GM18507 (cell line): ENCODE data around the gene MGMT.

Experiments
- DNase-seq: peaks from one replicate; pipeline ENCODE4 v3.0.0; 2011; ENCODE audit warnings: low read depth; ENCODE audit not compliant: insufficient read length; ENCODE audit errors: extremely low spot score
- FAIRE-seq: peaks from 2 replicates; lab custom pipeline; 2011; peaks lifted over from hg19 to GRCh38; lab: Jason Lieb, UNC

The MGMT gene

GRCh38 chr10:129657297-129658017 lies 190.4 kb downstream of the MGMT start:
- FAIRE-seq (no peak), DNase-seq (no peak)

DNA sequence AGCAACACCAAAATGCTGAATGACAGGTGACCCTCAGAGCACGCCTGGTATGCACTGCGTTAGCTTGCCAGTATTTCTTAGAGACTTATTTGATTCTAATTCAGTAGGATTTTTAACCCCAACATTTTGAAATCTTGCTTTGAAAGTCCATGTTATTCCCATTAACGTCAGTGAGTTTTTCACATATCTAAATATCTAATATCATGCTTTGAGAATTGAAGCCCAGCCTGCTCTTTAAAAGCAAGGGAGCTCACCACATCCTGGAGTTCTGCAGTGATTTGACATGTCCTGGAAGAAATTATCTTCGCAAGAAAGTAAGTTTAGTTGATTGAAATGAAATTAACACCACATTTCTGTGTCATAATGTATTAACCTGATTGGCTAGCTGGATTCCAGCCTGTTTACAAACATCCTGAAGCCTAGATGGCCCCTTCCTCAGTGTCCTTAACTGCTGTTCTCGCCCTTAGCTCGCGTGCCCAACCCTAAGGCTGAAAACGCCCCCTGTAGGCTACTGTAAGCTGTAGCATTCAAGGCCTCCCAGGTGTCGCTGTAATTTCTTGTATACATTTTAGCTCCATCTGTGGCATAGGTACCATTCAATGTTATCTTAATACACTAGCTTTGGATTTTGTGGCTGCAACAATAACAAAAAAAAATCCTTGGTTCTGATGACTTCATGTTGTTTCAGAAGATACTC lies 191.5 kb downstream of the MGMT start:
- FAIRE-seq: no peak
- DNase-seq: no peak

GRCh38 chr10:129659508-129660268 lies 192.6 kb downstream of the MGMT start:
- FAIRE-seq (no peak), DNase-seq (no peak)

DNA sequence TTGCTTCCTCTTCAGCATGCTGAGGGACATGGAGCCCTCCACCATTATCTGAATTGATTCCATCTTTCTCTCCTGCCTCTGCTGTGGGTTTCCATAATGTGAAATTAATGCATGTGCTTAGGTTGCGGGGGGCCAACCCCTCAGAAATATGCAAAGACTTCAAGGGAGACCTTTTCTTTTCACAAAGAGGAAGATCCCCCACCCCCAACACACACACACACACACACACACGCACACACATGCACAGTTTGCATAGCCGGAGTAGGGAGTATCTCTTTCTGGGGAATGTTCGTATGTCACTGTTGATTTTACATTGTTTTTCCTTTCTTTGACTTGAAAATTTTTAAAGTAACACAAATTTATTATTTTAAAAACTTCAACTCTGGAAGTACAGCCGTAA lies 193.5 kb downstream of the MGMT start:
- DNase-seq: no peak
- FAIRE-seq: no peak

DNA sequence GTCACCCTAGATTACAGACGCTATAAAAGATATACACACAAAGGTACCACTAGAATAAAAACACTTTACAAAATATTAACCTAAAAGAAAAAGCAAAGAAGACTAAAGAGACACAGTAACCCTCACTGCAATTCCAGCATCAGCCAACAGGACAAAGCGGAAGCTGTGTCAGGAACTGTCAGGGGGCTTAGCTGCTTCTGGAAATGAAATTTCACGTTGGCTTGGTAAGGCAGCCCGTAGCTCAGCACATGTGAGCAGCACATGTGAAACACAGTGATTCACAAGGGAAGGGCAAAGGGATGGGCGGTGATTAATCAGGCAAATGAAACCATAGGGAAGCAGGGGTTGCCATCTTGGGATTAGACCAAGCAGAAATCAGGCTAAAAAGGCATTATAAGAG lies 195.4 kb downstream of the MGMT start:
- DNase-seq (no peak), FAIRE-seq (no peak)

GRCh38 chr10:129670124-129670523 lies 203.1 kb downstream of the MGMT start:
- FAIRE-seq (no peak), DNase-seq (no peak)

- no peak for FAIRE-seq
- no peak for DNase-seq
Observed at GRCh38 chr10:129673292-129673691, 206.3 kb downstream of the MGMT start.

DNA sequence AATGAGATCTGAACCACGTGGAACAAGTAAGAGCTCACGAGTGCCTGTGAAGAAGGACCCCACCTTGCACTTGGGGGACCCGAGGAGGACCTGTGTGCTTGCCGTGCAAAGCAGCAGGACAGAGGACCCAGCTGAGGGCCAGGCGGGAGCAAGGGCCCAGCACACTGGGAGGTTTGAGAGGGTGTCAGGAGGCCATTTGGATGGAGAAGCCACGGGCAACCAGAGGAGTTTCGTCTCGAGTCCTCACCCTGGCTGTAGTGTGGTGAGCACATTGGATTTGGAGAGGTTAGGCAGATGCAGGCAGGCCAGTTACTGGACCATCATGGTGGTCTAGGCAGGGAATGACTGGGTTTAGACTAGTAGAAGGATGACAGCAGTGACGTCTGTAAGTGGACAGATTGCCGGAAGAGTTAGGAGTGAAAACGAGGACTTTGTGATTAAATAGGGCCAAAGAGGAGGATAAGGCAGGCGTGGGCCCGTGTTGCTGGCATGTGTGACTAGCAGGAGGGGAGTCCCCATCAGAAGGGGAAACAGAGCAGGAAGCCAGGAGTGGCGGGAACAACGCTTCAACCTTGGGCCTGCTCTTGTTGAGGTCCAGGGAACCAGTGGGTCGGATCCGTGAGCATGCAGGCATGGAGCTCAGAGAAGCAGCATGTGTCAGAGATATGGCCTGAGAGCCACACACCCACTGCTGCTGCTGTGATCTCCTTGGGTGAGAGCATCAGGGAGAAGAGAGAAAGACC lies 208.2 kb downstream of the MGMT start:
- FAIRE-seq (no peak), DNase-seq (no peak)

DNA sequence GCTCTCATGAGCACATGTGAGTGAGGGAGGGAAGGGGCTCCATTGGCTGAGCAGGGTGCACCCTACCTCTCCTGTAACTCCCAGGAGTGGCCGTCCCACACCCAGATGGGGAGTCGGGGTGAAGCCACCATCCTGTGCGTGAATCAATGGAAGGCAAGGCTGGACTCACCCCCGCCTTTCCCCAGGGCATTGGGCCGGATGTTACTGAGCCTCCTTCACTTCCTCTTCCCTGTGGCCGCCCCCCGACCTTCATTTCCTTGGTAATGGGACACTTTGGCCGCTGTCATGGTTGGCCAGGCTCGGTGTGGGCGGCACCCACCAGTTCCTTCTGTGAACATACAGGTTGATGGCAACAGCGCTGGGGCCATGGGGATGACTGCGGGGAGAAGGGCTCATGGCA lies 209.0 kb downstream of the MGMT start:
- FAIRE-seq (no peak), DNase-seq (no peak)

DNA sequence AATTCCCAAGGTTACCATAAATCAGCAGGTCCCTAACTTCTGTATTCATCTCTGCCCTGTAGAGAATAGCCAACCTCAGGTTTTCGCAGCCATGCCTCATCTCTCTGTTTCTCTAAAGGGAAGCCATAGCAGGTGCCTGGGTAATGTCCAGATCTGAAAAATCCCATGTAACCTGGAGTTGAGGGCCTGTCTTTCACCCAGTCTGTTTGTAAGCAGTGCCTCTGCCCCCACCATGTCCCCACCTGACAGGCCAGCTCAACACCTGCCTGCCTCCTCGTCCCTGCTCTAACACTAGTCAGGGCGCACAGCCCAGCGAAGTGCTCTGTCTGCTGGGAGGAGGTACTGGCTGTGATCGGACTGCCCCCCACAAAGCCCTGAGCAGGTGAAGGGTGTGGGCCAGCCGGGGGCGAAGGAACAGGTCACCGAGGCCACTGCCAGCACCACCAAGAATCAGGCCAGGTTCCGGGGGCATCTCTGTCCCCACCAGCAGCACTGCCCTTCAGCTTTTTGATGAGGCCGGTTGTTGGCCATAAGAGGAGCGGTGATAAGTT lies 210.4 kb downstream of the MGMT start:
- no peak for FAIRE-seq
- DNase-seq: no peak

DNA sequence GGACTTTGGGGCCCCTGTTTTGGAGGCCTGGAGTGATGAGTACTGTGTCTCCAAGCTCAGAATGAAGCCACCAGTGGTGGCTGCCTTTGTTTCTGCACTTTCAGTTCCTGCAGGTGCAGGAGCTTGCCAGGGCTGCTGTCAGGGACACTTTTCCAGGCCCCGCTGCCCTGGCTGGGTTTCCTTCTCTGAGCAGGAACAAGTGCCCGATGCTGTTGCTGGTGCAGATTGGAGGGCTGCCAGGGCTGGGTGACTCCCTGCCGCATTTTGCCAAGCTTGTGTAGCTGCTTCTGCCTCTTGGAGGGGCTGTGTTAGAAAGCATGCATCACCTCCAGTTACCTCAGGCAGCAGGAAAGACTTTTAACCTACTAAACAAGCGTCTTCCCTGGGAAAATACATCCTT lies 211.1 kb downstream of the MGMT start:
- FAIRE-seq (no peak), DNase-seq (no peak)

DNA sequence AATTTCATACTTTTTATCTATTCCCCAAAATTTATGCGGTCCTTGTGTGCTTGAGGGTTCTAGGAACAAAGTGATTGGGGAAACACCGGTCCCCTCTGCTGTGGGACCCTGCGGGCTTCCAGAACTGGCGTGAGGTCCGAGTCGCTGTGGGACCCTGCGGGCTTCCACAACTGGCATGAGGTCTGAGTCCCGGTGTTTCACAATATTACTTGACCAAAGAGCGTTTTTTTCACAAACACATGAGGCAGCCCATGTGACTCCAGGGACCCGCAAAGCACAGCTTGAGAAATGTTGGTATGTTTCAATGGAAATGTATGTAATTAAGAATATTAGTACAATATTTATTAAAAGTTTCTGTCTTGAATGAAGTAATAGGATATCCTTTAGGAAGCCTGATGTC lies 212.2 kb downstream of the MGMT start:
- DNase-seq (no peak), FAIRE-seq (no peak)

- DNase-seq (no peak), FAIRE-seq (no peak)
Observed at GRCh38 chr10:129680661-129681344, 213.8 kb downstream of the MGMT start.

DNA sequence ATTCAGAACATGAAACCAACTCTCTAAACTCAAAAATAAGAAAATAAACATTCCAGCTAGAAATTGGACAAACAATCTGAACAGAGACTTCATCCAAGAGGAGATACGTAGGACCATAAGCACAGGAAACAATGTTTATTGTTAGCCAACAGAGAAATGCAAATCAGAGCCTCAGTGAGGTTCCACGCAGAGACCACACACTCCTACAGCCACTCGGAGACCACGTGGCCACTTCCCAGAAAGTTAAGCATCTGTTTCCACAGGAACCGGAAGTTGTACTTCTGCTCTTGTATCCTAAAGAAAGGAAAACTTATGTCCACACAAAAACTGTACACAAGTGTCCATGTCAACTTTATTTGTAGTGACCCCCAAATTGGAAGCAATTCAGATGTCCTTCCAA lies 214.8 kb downstream of the MGMT start:
- FAIRE-seq (no peak), DNase-seq (no peak)

DNA sequence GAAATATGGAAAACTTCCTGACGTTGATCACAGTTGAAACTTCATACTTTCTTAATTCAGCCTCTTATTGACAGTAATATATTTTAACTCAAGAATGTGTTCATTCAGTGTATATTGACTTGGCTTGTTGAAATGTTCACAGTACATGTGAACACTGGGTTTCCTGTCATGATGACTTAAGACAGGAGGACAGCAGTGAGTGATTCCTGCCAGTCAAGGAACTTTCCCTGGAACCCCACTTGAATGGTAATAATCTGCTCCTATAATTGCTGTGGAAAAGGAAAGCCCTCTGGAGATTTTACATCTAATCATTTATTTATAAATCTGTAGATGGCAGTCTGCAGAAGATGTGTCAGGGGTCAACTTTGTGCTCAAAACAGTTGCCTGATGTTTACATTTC lies 216.5 kb downstream of the MGMT start:
- FAIRE-seq: no peak
- DNase-seq: no peak

- DNase-seq (no peak), FAIRE-seq (no peak)
Observed at GRCh38 chr10:129683920-129684319, 216.9 kb downstream of the MGMT start.

- DNase-seq (no peak), FAIRE-seq (no peak)
Observed at GRCh38 chr10:129685271-129685670, 218.2 kb downstream of the MGMT start.

GRCh38 chr10:129689671-129690071 lies 222.6 kb downstream of the MGMT start:
- FAIRE-seq (no peak), DNase-seq (no peak)
